Mammary epithelial cell (primary cell): ENCODE results near the gene NHS.

Experiments
- CTCF ChIP-seq, 2 donors: IDR thresholded peaks in 1 of 2; conservative IDR thresholded peaks in 1 of 2; 2 replicates each; pipeline ENCODE4 v1.5.1; 2011 to 2012; ENCODE audit warnings: inconsistent platforms in 2 of 2, low read length in 2 of 2, mild to moderate bottlenecking in 2 of 2, control low read depth in 1 of 2, low read depth in 1 of 2; ENCODE audit not compliant: insufficient read depth in 1 of 2; ENCODE audit errors: extremely low read depth in 1 of 2
- EZH2 ChIP-seq: IDR thresholded peaks from 2 replicates; pipeline ENCODE4 v1.6.1; 2012; ENCODE audit warnings: low read length, inconsistent platforms, borderline replicate concordance

GRCh38 chrX:17623750-17624149, 248.8 kb downstream of the NHS start:
- TF ChIP-seq EZH2 (no peak), CTCF (conservative IDR thresholded peaks at IDR 0.05 in 1 of 2, IDR thresholded peaks at IDR 0.05 in 1 of 2; ENCODE audit: extremely low read depth in 1 of 2, insufficient read depth in 1 of 2, low read depth in 1 of 2, low read length in 2 of 2) (no peak)
